HG03442 (cell line): ENCODE data around the gene ATF7.
A peak's percentile ranks its signal among the peaks of the same experiment; 100 is the strongest.
"Not testable (repeated sequence)": the region's sequence is repeated elsewhere in the genome, so short reads cannot be mapped to it uniquely, and the experiment has no call there.

Source experiments
- ATAC-seq: cut with Tn5 transposase; IDR thresholded peaks from one replicate; pipeline ENCODE4 v1.9.1; 2021; ENCODE audit warnings: mild to moderate bottlenecking, moderate library complexity; ENCODE audit not compliant: unreplicated experiment

The ATF7 gene

GRCh38 chr12:53568809-53569557 is 57.2 kb downstream of the ATF7 start:
- no peak for ATAC-seq

GRCh38 chr12:53567961-53568808 is 58.0 kb downstream of the ATF7 start:
- no peak for ATAC-seq

DNA sequence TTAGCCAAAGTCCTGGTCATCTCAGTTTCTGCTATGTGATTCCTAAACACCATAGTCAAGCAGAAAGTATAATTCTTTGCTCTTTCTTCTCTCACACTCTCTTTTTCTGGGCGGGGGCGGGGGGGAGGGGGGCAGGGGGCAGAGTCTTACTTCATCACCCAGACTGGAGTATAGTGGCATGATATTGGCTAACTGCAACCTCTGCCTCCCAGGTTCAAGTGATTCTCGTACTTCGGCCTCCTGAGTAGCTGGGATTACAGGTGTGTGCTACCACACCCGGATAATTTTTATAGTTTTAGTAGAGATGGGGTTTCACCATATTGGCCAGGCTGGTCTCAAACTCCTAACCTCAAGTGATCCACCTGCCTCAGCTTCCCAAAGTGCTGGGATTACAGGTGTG is 60.8 kb downstream of the ATF7 start:
- not testable (repeated sequence) for ATAC-seq

DNA sequence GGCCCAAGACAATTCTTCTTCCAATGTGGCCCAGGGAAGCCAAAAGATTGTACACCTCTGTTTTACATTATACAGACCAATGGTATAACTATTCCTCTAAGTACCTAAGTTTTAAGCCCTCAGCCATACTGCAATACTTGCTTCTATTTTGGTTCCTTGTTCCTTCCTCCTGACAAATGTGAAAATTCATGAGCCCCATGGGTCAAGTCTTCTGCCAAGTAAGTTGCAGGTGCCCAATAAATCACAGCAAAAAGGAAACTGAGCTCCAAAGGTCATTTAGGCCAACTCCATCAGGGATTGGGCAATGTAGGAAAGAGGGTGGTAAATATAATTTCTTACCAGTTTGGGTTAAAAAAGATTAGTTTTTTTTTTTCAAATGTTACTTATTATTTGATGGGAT is 61.2 kb downstream of the ATF7 start:
- ATAC-seq: no peak

- no peak for ATAC-seq
Measured at GRCh38 chr12:53564278-53564677, 61.9 kb downstream of the ATF7 start.

DNA sequence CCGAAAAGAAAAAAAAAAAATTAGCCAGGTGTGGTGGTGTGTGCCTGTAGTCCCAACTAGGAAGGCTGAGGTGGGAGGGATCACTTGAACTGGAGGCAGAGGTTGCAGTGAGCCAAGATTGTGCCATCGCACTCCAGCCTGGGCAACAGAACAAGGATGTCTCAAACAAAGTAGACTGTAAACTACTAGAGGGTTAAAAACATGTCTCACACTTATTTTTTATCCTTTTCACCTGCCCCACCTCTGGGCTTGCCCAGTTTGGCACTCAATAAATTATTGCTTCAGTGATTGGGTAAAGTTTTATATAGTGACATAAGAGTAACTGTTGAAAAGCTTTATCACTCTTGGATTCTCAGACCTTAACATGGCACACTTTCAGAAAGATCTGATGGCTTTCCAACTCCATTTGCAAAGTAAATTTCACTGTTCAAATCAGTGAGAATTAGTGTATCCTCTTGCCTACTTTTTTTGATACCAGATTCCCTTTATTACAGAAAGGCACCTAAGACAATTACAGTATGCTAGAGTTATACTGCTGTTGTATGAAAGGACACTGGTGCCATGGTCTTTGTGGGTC is 62.6 kb downstream of the ATF7 start:
- no peak for ATAC-seq

DNA sequence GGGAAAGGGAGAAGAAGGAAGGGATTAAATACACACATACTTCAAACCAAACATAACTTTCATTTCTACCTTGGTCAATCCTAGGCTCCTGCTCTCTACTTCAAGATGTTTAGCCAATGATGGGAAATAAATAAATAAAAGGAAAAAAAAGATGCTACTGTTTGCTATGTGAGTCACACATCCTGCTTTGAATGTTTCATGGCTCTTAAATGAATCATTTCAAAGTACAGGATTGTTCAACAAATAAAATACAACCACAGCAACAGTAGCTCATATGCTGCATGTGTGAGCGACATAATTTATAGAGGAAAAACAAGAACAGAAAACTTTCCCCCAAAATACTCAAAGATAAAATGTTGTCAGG is 64.6 kb downstream of the ATF7 start:
- ATAC-seq: no peak

DNA sequence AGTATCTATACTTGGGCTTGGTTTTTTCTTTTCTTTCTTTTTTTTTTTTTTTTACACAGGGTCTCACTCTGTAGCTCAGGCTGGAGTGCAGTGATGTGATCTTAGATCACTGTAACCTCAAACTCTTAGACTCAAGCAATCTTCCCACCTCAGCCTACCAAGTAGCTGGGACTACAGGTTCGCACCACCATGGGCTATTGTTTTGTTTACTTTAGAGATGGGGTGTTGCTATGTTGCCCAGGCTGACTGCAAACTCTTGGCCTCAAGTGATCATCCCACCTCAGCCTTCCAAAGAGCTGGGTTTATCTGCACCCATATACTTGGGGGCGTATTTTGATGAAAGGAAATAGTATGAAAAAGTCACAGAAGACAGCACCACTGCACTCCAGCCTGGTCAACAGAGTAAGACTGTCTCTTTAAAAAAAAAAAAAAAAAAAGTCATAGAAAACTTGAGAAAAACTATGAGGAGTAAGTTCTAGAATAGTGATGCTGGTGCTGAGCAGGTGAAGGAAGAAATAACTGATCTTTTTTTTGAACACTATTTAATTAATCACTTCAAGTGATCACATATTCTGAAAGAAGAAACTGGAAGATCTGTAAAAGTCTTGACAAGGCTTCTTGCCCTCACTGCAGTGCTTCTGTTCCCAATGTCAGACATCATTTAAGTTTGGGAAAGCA is 65.1 kb downstream of the ATF7 start:
- ATAC-seq: no peak

GRCh38 chr12:53560351-53560750 is 65.8 kb downstream of the ATF7 start:
- no peak for ATAC-seq

DNA sequence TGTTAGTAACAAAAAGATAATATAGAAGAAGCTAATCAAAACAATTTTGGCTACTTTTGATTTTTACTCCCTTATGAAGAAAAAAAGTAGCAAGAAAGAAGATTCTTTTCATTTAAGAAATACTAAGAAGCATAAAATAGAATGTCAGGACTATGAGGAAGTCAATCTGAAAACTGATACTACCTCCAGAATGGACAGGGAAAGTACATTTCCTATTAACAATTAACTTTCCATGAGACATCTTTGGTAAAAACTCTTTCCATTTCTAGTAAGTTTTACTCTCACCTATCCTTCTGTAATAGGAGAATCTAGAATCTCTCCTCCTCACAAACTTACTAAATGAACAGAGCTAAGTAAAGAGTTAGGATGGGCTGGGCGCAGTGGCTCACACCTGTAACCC is 67.6 kb downstream of the ATF7 start:
- no peak for ATAC-seq

DNA sequence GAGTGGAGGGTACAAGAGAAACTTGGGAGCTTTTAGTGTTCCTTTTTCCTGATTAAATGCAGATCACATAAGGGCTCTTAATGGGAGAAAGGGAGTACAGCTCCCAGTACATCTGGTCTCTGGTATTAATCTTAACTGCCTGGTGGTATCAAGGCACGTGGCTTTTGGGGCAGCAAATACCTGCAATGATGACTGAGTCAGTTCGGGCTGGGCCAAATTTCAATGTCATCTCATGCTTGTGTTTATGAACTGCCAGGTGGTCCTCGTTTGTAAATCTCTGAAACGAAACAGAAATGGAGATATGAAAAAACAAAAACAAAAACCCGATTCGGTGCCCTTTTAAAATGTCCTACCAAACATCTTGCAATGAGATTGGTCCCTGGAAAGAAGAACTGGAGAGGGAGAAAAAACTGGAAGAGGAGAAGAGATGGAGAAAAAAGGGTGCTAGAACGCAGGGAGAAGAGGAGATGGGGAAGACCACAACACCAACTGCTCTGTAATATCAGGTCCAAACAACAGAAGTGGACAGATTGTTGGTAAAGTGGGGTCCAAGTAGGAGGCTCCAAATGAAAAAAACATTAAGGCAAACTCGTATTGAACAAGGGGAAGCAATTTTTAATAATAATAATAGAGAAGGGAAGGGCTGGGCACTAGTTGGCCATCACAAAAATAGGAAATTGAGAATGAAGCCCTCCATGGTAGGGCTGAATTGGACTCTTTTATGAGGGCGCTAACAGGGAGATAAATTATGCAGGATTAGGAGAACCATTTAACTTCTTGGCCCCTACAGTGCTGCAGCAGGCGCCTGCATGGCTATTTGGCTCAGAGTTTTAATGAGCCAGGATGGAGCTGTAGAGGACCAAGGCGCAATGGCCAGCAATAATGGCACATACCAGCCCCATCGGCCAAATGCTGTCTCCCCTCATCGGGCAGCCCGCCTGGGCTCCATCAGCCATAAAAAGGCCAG is 73.5 kb downstream of the ATF7 start:
- no peak for ATAC-seq

- no peak for ATAC-seq
Measured at GRCh38 chr12:53551889-53552291, 74.3 kb downstream of the ATF7 start.

GRCh38 chr12:53550595-53550994 is 75.6 kb downstream of the ATF7 start:
- no peak for ATAC-seq

GRCh38 chr12:53550131-53550530 is 76.1 kb downstream of the ATF7 start:
- ATAC-seq: not testable (repeated sequence)

GRCh38 chr12:53548354-53548753 is 77.8 kb downstream of the ATF7 start:
- not testable (repeated sequence) for ATAC-seq

DNA sequence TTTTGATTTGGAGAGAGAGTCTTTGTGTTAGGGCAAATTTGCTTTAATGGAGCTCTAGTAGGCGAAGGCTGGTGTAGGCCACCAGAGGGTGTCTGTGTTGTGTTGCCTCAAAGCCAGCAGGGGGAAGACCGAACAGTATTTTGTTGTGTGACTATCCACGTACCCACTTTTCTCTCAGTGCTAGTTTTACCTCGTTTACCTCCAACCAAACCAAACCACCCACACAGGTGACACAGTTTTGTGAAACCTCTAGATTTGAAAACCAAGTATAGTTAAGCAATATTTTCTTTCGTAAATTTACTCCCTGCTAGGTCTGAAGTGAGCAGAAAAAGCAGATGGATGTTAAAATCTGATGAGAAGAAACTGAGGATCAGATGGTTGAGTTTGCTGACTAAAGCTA is 82.6 kb downstream of the ATF7 start:
- ATAC-seq: peak; percentile 79

DNA sequence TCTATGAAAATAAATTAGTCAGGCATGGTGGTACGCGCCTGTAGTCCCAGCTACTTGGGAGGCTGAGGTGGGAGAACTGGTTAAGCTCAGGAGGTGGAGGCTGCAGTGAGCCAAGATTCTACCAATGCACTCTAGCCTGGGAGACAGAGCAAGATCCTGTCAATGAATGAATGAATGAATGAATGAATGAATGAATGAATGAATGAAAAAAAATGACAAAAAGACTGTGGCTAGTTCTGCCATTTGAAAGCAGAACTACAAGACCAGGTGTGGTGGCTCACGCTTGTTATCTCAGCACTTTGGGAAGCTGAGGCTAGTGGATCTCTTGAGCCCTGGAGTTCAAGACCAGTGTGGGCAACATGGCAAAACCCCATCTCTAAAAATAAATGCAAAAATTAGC is 86.7 kb downstream of the ATF7 start:
- no peak for ATAC-seq

DNA sequence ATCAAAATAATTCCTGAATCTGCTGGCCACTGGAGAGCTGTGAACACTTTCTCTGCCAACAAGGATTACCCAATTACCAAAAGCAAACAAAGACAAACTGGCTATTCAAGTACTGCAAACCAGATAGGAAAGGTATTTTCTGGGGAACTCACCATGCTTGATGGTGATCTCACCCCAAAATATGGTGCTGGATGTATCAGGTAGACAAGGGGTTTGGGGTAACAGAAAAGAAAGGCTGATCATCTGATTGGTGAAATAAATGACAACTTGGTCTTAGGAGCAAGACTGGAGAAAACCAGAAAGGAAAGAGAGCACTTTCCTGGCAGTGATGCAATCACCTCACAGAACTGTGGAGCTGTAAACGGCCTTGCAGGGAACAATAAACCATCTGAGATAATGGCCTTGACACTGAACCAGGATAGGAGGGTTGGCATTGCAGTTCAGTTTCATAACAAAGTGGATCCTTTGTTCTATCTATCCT is 87.9 kb downstream of the ATF7 start:
- no peak for ATAC-seq

DNA sequence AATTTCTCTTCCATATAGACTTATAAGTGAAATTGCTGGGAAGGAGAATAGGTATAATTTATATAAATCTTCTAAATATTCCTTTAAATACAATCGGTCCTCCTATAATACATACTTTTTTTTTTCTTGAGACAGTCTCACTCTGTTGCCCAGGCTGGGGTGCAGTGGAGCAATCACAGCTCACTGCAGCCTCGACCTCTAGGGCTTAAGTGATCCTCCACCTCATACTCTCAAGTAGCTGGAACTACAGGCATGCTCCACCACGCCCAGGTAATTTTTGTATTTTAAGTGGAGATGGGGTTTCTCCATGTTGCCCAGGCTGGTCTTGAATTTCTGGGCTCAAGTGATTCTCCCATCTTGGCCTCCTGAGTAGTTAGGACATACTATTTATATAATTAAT is 89.2 kb downstream of the ATF7 start:
- ATAC-seq: no peak

GRCh38 chr12:53533471-53533870 is 92.7 kb downstream of the ATF7 start:
- no peak for ATAC-seq
